AG04450 (cell line): ENCODE measurements around the gene SEMA5A. TPM values are rescaled to one million over a fixed set of nuclear protein-coding genes. Genes with fewer than 3 reads are reported as not detected.

ENCODE experiments used
- CTCF ChIA-PET: fragments of 300-600, 350-600 bp; formaldehyde crosslinking; extraction: SDS; loops from one replicate; lab custom pipeline; 2022; ENCODE audit warnings: antibody characterized with exemption, inconsistent platforms; lab: Charles Lee
- POLR2A ChIA-PET: fragments of 350-600 bp; formaldehyde crosslinking; extraction: SDS; loops from one replicate; lab custom pipeline; 2021; ENCODE audit warnings: antibody characterized with exemption, inconsistent platforms; lab: Yijun Ruan, JAX
- DNase-seq: peaks from one replicate; pipeline ENCODE4 v3.0.0-alpha.2; 2011; ENCODE audit warnings: low read depth, low spot score
- H3K27ac ChIP-seq: one replicate; pipeline ENCODE4 v1.5.1; 2012; ENCODE audit warnings: low read depth, low read length, control low read depth
- H3K27me3 ChIP-seq: one replicate; pipeline ENCODE4 v1.6.0; 2012; ENCODE audit warnings: low read length; ENCODE audit not compliant: control insufficient read depth, insufficient read depth
- H3K4me3 ChIP-seq: 2 replicates; pipeline ENCODE4 v1.5.1; 2011; ENCODE audit warnings: mild to moderate bottlenecking, low read depth, low read length, control low read depth
- H3K9me3 ChIP-seq: 2 replicates; pipeline ENCODE4 v1.5.1; 2012; ENCODE audit warnings: low read length; ENCODE audit not compliant: control insufficient read depth, insufficient read depth
- polyA plus RNA-seq: library from polyadenylated mRNA; depleted of rRNA; stranded (reverse); fragments of >200 nt; gene quantifications from 2 replicates; pipeline ENCODE4 v1.2.3, GENCODE V29; 2011
- TF ChIP-seq, protein P1 (sequence below): IDR thresholded peaks from 2 replicates; pipeline ENCODE4 v1.5.1; 2011; ENCODE audit warnings: low read depth, low read length, control low read depth, inconsistent platforms

Gene SEMA5A
- polyA plus RNA-seq, 1 experiment: 31.8 TPM

DNA sequence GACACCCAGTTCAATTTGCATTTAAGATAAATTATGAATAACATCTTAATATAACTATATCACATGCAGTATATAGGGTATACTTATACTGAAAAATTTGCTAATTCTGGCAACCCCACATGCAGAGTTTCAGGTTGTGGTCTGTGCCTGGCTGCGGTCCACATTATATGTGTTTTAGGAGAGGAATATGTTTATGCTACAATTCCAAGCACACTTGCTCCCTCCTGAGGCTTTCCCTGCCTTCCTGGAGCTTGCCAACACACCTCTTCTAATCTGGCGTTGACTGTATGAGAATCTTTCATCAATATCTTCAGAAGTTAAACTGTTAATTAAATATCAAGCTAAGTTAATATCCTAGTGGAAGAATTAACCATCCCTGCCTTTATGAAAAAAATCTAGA is 45.2 kb downstream of the SEMA5A start:
- no peak for DNase-seq
- Histone ChIP-seq H3K9me3 (no peaks in the 10 kb centered on the region), H3K27me3 (no peaks in the 10 kb centered on the region), H3K4me3 (no peak overlapping the region), H3K27ac (no peak overlapping the region)
- POLR2A ChIA-PET: no interaction called here
- TF ChIP-seq, protein P1, sequence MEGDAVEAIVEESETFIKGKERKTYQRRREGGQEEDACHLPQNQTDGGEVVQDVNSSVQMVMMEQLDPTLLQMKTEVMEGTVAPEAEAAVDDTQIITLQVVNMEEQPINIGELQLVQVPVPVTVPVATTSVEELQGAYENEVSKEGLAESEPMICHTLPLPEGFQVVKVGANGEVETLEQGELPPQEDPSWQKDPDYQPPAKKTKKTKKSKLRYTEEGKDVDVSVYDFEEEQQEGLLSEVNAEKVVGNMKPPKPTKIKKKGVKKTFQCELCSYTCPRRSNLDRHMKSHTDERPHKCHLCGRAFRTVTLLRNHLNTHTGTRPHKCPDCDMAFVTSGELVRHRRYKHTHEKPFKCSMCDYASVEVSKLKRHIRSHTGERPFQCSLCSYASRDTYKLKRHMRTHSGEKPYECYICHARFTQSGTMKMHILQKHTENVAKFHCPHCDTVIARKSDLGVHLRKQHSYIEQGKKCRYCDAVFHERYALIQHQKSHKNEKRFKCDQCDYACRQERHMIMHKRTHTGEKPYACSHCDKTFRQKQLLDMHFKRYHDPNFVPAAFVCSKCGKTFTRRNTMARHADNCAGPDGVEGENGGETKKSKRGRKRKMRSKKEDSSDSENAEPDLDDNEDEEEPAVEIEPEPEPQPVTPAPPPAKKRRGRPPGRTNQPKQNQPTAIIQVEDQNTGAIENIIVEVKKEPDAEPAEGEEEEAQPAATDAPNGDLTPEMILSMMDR: peak; percentile 33; the same call in 1 of the 2 replicates
- CTCF ChIA-PET: interaction anchor here (0.5 to 1.8 kb wide), 3 partner anchors 10 to 115 kb away, joined by 4 to 6 read pairs (median 5); no protein-coding TSS in a partner anchor

DNA sequence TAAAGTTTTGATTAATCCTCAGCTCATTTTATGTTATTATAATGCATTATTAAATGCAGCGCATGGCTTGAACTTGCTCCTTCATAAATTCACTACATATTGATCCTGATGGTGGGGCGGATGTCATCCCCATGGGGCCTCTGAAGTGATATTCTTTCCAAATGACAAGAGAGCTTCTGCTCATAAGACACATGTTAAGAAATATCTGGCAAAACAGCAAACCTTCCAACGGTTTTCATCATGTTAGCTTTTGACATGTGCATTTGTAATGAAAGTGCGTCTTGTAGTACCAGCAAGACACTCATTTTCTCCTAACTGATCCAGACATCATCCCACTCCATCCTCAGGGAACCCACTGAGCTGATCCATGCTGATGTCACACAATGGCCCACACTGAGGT is 45.7 kb downstream of the SEMA5A start:
- Histone ChIP-seq H3K27ac (no peak overlapping the region), H3K27me3 (no peaks in the 10 kb centered on the region), H3K4me3 (no peak overlapping the region), H3K9me3 (no peaks in the 10 kb centered on the region)
- no peak for DNase-seq
- TF ChIP-seq, protein P1: no peak
- POLR2A ChIA-PET: no interaction called here
- CTCF ChIA-PET: interaction anchor here (0.5 to 1.8 kb wide), 4 partner anchors 9 to 114 kb away, joined by 3 to 6 read pairs (median 4); no protein-coding TSS in a partner anchor

DNA sequence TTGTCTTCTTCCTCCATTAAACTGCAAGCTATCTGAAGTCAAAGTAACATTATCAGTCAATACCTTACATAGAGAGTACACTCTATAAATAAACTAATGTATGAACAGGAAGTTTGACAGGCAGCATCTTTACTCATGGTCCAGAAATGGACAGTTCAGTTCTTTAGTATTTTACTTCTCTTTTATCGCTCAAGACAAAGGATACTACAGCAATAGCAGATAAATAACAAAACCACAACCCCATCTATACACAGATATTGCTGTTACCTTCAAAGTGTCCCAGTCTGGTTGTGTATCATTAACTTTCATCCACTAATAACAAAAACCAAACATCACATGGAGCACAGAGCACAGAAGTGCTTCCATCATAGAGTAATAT is 46.4 kb downstream of the SEMA5A start:
- TF ChIP-seq, protein P1: no peak
- H3K9me3 ChIP-seq: no peaks in the 10 kb centered on the region
- ChIA-PET CTCF (interaction anchor here (0.7 to 1.8 kb wide), 2 partner anchors 9 to 12 kb away, joined by 3 to 5 read pairs; no protein-coding TSS in a partner anchor), POLR2A (no interaction called here)
- no peak for DNase-seq
- H3K27ac ChIP-seq: no peak overlapping the region
- no peaks in the 10 kb centered on the region for H3K27me3 ChIP-seq
- H3K4me3 ChIP-seq: no peak overlapping the region

DNA sequence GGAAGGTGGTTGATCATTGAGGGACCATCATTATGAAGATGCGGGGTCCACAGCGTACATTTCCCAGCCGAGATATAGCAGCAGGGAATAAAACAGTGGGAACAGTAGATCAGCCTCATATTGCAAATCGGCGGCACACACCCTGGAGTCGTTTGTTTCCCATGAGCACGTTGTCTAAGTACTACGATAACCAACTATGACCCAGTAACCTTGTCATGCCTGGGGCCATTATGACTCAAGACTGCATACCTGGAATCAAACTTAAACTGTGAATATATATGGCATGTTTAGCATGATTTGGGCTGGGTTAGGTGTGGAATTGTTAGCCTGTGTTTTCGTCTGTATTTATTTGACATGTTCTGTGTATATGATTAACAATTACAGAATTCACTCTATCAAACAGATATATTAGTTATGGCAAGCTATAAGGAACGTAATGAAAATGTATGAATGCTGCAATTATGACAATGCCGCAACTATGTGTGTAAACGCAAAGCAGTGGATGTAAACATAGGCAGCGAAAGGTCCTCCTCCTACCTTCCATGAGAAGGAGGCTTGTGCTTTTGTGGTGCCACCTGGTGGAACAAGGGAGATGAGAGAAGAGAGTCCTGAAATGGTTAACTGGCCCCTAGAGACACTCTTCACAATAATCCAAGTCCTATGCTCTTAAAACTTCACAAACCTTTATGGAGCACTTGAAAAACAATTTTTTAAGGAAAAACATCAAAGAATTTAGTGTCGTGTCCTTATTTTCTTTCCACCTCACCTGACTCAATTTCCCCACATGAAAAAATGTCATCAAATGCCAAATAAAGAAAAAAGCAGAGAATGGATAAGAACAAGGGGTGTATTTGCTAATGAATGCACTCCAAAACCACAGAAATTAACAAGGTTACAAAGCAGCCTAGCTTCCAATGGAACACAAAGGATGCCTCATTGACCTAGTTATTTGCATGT is 47.1 kb downstream of the SEMA5A start:
- TF ChIP-seq, protein P1: peak; percentile 49

DNA sequence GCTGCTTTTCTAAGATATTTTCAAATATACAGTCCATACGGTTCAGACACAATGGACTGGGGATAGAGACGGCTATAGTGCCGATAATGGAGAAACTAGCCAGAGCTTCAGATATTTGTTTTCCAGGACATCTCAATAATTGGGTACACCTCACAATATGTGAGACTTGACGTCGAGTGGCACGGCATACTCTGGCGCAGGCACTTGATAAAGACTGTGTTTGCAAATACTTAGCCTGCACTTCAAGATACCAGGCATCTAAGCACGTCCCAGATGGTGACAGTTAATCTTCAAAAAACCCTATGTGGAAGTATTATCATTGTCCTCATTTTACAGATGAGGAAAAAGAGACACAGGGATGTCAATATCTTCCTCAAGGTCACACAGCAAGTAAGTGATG is 48.5 kb downstream of the SEMA5A start:
- POLR2A ChIA-PET: no interaction called here
- TF ChIP-seq, protein P1: no peak
- H3K9me3 ChIP-seq: no peaks in the 10 kb centered on the region

More for the DNA sequence above, 47.1 kb downstream of the SEMA5A start:
- no peaks in the 10 kb centered on the region for H3K27me3 ChIP-seq
- POLR2A ChIA-PET: no interaction called here
- no peak overlapping the region for H3K4me3 ChIP-seq
- no peak for DNase-seq
- no peak overlapping the region for H3K27ac ChIP-seq
- CTCF ChIA-PET: no interaction called here
- no peaks in the 10 kb centered on the region for H3K9me3 ChIP-seq

More for the DNA sequence above, 48.5 kb downstream of the SEMA5A start:
- no peak for DNase-seq
- H3K4me3 ChIP-seq: no peak overlapping the region
- CTCF ChIA-PET: no interaction called here
- H3K27ac ChIP-seq: no peak overlapping the region
- no peaks in the 10 kb centered on the region for H3K27me3 ChIP-seq
